Uterus (tissue), 4 donors: ENCODE data around the gene UBL7. TPM values are rescaled to one million over a fixed set of nuclear protein-coding genes. Genes with fewer than 3 reads are reported as not detected.

Source experiments
- DNase-seq, 2 donors: peaks; one replicate each; pipeline ENCODE4 v3.0.0-alpha.2; 2019 to 2020
- H3K27ac ChIP-seq, 2 donors: fragments of 200-600 bp; sonication (generic); 1 replicate in 1 of 2; 2 replicates in 1 of 2; pipeline ENCODE4 v1.5.1; 2016 to 2018
- H3K27me3 ChIP-seq, 2 donors: fragments of 200-600 bp; sonication (generic); one replicate each; pipeline ENCODE4 v1.5.1; 2018 to 2019; ENCODE audit warnings: control low read depth in 1 of 2
- H3K36me3 ChIP-seq, 2 donors: fragments of 200-600 bp; sonication (generic); one replicate each; pipeline ENCODE4 v1.5.1; 2019; ENCODE audit warnings: control low read depth in 1 of 2
- H3K4me1 ChIP-seq, 2 donors: fragments of 200-600 bp; sonication (generic); one replicate each; pipeline ENCODE4 v1.5.1; 2018 to 2019; ENCODE audit warnings: control low read depth in 1 of 2
- H3K4me3 ChIP-seq, 2 donors: fragments of 200-600 bp; sonication (generic); 1 replicate in 1 of 2; 2 replicates in 1 of 2; pipeline ENCODE4 v1.5.1; 2018 to 2019; ENCODE audit warnings: mild to moderate bottlenecking in 1 of 2
- H3K9me3 ChIP-seq, 2 donors: fragments of 200-600 bp; sonication (generic); one replicate each; pipeline ENCODE4 v1.5.1; 2019; ENCODE audit warnings: control low read depth in 1 of 2
- CTCF ChIP-seq, 4 experiments: fragments of 200-600 bp in 2 of 4; fragments of 450-650 bp in 2 of 4; sonication (generic) in 2 of 4; IDR thresholded peaks; one replicate each; pipeline ENCODE4 v1.5.1; 2016 to 2019; ENCODE audit warnings: antibody characterized with exemption in 4 of 4, mild to moderate bottlenecking in 2 of 4, moderate library complexity in 1 of 4
- POLR2A ChIP-seq, 2 donors: fragments of 450-650 bp; IDR thresholded peaks; one replicate each; pipeline ENCODE4 v1.6.1; 2016; ENCODE audit warnings: antibody characterized with exemption in 2 of 2, mild to moderate bottlenecking in 1 of 2, moderate library complexity in 1 of 2
- intact Hi-C: fragments of 100-400 bp; cut with DNase I; formaldehyde crosslinking; loops from one replicate; pipeline ENCODE4 v1.15.1; 2023; ENCODE audit warnings: low total_unique reads
- total RNA-seq, 4 donors: library from RNA; depleted of rRNA in 3 of 4; stranded (reverse); fragments of >200 nt in 3 of 4; gene quantifications; one replicate each; pipeline versions ENCODE4 v1.1.0 to v1.2.4, GENCODE V29; 2014 to 2023
- donor health status: DM: yes; HTN: yes; CAD: no.

Gene UBL7
- total RNA-seq, 4 donors from 2014 or later = 15.4 to 60.6 (median 35.7) TPM

DNA sequence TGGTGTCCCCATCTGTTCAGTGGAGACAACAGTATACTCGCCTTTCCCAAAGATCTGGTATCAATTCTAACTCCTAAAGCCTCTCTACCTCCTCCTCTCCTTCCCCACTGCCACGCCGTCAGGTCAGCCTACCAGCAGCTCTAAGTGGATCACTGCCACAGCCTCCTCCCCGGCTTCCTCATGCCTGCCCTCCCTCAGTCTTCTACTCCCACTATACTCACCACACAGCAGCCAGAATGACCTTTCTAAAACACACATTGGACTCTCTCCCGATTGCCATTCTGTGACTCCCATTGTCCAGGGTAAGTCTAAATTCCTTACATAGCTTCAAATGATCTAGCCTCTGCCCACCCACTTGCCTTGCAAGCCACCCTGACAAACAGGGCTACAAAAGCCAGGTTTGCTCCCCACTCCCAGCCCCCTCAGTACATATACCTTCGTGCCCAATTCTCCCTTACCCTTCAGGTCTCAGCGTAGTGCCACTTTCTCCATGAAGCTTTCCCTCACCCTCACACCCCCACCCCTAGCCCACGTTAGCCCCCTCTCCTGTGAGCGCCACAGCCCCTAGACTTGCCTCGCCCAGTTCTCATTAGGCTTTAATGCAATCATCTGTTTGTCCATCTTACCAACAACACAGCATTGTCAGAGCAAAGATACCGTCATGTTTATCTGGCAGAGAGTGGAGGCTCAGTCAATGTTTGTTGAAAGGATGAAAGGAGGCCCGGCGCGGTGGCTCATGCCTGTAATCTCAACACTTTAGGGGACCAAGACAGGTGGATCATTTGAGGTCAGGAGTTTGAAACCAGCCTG is 17.7 kb downstream of the UBL7 start:
- Histone ChIP-seq H3K4me3 (no peak overlapping the region), H3K36me3 (no peaks in the 10 kb centered on the region), H3K4me1 (no peaks in the 10 kb centered on the region), H3K9me3 (no peaks in the 10 kb centered on the region), H3K27ac (no peak overlapping the region), H3K27me3 (no peaks in the 10 kb centered on the region)
- TF ChIP-seq POLR2A (IDR thresholded peaks at IDR 0.05) (no peak), CTCF (IDR thresholded peaks at IDR 0.05) (no peak)
- DNase-seq = no peak
- intact Hi-C loops = no loop called here

DNA sequence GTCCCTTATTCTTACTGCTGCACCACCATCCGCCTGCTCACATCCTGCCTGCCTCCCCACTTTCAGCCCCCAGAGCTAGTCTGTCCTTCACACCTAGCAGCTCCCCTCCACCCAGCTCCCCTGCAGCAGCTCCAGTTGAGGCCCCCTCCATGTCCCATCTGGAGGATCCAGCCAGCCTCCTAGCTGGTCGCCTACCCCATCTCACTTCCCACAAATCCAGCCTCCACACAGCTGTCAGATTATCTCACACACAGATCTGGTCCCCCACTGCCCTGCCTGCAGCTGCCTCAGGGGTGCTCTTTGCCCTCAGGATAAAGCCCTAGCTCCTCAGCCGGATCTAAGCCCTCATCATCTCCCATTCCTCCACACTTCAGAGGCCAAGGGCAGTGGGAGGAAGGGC is 18.4 kb downstream of the UBL7 start:
- Histone ChIP-seq H3K4me3 (no peak overlapping the region), H3K4me1 (no peaks in the 10 kb centered on the region), H3K9me3 (no peaks in the 10 kb centered on the region), H3K27ac (no peak overlapping the region), H3K36me3 (no peaks in the 10 kb centered on the region), H3K27me3 (no peaks in the 10 kb centered on the region)
- TF ChIP-seq CTCF (IDR thresholded peaks at IDR 0.05) (no peak), POLR2A (IDR thresholded peaks at IDR 0.05) (no peak)
- intact Hi-C loops = no loop called here
- no peak for DNase-seq

GRCh38 chr15:74442063-74442462 is 18.9 kb downstream of the UBL7 start:
- Histone ChIP-seq H3K4me1 (no peaks in the 10 kb centered on the region), H3K4me3 (no peak overlapping the region), H3K36me3 (no peaks in the 10 kb centered on the region), H3K27me3 (no peaks in the 10 kb centered on the region), H3K27ac (no peak overlapping the region), H3K9me3 (no peaks in the 10 kb centered on the region)
- no peak for DNase-seq
- no peak for TF ChIP-seq POLR2A (IDR thresholded peaks at IDR 0.05)
- TF ChIP-seq CTCF (IDR thresholded peaks at IDR 0.05) = no peak
- intact Hi-C loops = no loop called here

DNA sequence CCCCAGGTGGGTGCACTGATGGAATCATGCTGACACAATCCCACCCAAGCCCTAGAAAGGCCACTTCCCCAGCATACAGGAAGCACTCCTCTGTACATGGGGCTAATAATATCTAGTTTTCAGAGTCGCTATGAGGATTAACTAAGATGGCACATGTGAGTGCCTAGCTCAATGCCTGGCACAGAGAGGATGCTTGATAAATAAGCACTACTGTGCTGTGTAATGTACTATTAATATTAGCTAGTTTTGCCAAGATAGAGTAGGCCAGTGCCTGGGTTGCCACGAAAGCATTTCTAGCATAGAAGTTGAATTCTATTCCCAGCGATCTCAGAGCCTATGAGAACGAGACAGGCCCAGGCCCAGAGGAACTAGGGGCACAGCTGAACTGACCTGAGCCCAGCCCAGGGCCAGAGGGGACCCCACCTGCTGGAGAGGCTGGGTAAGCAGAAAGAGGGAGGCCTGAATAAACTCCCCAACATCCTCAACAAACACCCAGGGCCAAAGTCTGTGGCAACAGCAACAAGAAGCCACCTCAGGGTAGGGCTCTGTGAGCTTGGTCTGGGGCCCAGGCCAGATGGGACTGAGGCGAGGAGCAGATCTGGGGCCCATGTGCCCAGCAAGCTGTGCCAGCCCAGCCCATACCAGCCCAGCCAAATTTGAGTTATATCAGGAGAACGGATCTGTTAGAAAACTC is 19.6 kb downstream of the UBL7 start:
- no peak for DNase-seq
- H3K36me3 ChIP-seq = no peaks in the 10 kb centered on the region
- H3K4me3 ChIP-seq = no peak overlapping the region
- TF ChIP-seq POLR2A (IDR thresholded peaks at IDR 0.05) = no peak
- no peak for TF ChIP-seq CTCF (IDR thresholded peaks at IDR 0.05)
- no peaks in the 10 kb centered on the region for H3K27me3 ChIP-seq
- H3K9me3 ChIP-seq = no peaks in the 10 kb centered on the region
- H3K4me1 ChIP-seq = no peaks in the 10 kb centered on the region
- no peak overlapping the region for H3K27ac ChIP-seq
- intact Hi-C loops = no loop called here

DNA sequence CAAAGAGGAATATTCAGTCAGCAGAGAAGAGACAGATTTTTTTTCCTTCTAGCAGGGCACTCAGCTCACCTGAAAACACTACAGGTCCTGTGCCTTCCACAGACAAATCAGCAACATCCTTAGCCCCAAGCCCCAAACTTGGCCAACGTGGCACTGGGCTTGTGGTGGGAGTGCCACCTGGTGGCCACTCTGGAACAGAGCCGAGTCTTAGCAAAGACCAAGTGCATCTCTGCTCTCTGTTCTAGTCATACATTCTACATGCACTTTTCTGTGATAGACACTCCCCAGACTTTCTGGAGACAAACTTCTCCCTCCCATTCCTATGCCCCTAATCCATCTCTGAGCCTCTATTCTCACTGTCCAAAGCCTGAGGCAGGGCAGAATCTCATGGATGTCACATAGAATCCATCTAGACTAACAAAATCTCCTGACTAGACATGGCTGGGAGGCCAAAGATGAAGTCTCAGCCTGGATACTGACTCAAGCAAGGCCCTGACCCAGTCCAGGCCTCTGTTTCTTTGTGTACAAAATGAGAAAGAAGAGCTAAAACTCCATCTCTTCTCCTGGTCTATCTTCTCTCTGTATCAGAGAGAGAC is 22.1 kb downstream of the UBL7 start:
- H3K27me3 ChIP-seq = no peaks in the 10 kb centered on the region
- TF ChIP-seq POLR2A (IDR thresholded peaks at IDR 0.05) (no peak), CTCF (IDR thresholded peaks at IDR 0.05) (peak; percentile 82 to 92 (median 89))
- intact Hi-C loops = loop anchor here (2.0 kb wide), 1 partner anchor 56 kb away; no protein-coding TSS in a partner anchor
- H3K4me1 ChIP-seq = no peaks in the 10 kb centered on the region
- H3K36me3 ChIP-seq = no peaks in the 10 kb centered on the region
- no peaks in the 10 kb centered on the region for H3K9me3 ChIP-seq
- peak; percentile 71 for DNase-seq
- no peak overlapping the region for H3K27ac ChIP-seq
- H3K4me3 ChIP-seq = no peak overlapping the region
